Left renal cortex interstitium (tissue), 4 donors: Measurements from ENCODE around the gene PRKG1. TPM values are rescaled to one million over a fixed set of nuclear protein-coding genes. Genes with fewer than 3 reads are reported as not detected.
"Not testable (repeated sequence)": the region's sequence is repeated elsewhere in the genome, so short reads cannot be mapped to it uniquely, and the experiment has no call there.

Experiments
- DNase-seq, 4 donors: peaks; one replicate each; pipeline ENCODE4 v3.0.0-alpha.2; 2013; ENCODE audit warnings: low read depth in 4 of 4, low spot score in 2 of 4, missing footprints in 1 of 4
- polyA plus RNA-seq, 4 donors: library from polyadenylated mRNA; unstranded; fragments of 120-200 nt; gene quantifications; one replicate each; pipeline ENCODE4 v1.2.1, GENCODE V29; 2013; ENCODE audit not compliant: insufficient read length in 4 of 4

Gene PRKG1
- polyA plus RNA-seq, 4 donors: 12.3 to 14.3 (median 13.4) TPM

DNA sequence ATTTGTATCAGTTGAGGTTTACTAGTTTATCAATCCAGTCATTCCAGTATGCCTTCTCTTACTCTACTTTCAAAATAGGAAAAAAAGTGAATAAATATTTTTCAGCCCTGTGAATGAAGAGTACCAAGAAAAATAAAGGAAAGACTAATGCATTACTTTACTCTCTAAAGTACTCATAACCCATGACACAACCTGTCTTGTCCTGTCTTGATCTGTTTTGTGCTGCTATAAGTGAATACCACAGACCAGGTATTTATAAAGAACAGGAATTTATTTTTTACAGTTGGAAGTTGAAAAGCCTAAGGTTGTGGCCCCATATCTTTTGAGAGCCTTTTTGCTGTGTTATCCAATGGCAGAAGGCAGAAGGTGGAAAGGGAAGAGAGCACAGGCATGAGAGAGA is 1045.2 kb downstream of the PRKG1 start:
- DNase-seq: no peak

DNA sequence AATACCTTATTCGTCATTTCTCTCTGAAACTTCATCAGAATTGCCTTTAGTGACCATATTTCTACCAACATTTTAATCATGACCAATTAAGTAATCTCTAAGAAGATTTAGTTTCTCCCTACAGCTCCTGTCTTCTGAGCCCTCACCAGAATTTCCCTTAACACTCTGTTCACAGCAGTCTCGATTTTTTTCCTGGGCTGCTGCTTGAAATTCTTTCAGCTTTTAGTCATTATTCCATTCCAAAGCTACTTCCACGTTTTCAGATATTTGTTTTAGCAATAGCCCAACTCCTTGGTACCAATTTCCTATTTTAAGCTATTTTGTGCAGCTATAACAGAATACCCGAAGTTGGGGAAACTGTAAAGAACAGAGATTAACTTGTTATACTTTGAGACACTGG is 1047.4 kb downstream of the PRKG1 start:
- no peak for DNase-seq

DNA sequence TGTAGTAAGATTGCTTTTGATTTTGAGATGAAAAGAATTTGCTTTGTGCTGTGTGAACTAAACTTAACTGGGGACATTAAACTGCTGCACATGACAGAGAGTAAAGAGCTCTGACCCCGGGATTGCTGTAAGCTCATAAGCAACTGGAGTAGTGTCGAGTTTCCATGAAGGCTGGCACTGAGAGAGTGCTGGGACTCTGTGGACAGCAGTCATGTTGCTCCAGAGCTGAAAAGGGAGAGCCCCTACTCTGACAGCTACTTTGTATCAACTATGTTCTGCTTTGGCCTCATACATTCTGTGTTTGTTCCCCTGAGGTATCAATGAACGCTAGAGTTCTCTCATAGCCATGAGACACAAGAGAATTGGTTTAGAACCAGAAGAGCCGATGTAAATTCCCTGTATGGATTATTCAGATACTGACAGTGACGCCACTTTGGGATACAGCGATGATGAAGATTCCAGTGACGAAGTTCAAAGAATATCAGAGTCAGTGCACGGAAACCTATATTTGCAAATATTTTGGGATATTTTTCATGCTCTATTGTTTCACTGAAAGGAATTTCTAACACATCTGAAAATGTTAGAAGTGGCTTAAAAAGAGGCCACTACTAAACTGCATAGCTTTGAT is 1053.9 kb downstream of the PRKG1 start:
- peak in 3 of 4 donors; percentile 7 to 40 (median 29) for DNase-seq

DNA sequence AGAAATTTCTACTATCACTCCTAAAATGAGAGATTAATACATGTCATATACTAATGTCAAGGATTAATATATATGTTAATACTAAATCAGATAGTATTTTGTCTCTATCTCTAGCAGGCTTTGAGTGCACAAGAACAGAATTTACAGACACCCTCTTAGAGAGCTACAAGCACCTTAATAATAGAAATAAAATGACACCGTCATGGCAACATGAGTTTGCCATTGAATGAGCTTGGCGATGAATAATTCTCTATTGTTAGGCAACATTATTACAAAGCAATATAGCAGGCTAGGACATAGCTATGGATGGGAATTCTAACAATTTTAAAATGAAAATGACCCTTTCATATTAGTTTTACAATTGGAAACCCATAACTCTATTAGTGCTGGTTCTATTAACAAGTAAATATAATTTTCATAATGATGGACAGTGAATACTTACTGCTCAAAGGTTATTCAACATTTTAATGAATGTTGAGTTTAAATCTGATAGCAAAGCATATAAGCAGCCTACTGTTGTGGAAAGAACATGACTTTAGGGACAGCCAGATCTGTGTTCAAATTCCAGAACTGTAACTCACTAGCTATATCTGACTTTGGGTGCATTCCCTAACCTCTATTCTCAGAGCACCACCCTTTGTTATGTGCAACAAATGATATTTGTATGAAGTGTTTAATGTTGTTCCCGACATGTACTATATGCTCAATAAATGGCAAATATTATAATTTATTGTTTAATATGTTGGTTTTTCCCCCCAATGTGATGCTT is 1055.3 kb downstream of the PRKG1 start:
- no peak for DNase-seq

DNA sequence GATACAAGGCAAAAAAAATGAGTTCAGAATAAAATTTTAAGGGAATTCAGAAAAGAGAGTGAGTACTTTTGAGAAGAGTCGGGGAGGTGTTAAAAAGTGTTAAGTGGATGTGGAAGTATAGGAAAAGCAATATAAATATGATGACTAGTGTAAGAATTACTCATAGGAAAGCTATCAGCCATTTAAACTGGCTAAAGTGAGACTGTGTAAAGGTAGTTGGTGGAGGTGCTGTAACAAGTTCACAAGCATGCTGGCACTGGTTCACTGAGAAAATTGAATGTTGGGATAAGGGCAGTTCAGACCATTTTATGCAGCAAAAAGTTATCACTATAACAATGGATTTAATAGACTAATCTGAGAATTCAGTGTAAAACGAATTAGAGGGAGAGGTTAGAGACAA is 1060.8 kb downstream of the PRKG1 start:
- no peak for DNase-seq

DNA sequence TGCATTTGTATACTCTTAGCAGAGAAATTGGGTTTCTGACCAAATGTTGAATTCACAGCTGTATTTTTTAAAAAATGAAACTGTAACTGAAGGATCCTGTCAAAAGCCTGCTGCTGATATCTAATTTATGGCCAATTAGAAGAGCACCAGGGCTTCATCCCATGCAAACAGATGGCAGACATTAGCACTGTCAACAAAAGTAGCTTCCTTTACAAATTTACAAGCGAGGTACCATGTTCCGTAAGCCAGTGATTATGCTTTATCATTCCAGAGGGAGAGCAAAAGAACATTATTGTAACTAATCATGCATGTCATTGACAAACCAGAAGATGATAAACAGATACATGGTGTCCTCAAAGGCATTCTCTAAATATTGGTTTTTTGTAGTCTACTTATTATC is 1062.6 kb downstream of the PRKG1 start:
- DNase-seq: no peak

DNA sequence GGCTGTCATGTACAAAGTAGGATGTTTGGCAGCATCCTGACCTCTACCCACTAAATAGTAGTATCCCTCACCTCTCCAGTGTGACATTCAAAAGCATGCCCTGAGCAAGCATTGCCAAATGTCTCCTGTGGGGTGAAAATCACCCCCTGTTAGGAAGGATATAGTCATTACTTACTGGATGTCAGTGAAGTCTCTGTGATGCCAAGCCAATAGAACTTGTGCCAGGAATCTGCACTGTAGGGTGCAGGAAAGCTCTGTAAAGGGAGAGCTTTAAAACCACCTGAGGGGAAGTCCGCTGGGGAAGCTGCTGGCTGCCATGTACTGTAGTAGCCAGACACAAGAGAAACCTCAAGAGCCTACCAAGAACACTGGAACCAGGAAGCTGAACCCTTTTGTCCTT is 1069.1 kb downstream of the PRKG1 start:
- DNase-seq: no peak

DNA sequence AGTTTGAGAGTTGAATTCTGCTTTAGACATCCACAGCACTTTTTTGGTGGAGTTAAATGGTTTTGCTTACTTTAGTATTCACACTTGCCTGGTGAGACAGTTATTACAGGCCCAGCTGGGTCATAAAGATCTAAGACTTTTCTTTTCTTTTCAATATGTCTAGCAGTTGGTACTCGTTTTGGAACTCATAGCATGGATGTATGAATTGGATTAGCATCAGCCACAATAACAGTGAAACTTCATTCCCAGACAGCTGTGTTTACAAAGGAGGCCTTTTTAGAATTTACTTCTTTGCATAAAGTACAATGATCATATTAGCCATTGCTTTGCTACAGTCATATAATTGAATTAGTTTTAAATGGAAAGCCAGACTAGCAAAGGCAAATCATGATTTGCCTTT is 1071.3 kb downstream of the PRKG1 start:
- no peak for DNase-seq

DNA sequence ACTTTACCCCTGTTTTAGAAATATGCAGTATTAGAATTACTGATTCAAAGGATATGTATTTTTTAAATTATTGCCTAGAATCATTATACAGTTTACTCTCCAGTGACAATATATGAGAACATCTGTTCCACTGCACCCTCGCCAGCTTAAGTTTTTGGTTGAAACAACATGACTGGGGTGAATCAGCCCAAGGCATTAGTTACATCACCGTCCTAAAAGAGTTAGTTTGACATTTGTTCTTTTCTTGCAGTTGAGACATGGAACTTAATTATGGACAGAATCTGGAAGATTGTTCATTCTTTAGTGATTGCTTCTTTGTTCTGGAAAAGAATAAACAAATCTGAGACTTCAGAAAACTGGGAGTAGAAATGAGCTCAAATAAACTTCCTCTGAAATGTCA is 1072.5 kb downstream of the PRKG1 start:
- no peak for DNase-seq

DNA sequence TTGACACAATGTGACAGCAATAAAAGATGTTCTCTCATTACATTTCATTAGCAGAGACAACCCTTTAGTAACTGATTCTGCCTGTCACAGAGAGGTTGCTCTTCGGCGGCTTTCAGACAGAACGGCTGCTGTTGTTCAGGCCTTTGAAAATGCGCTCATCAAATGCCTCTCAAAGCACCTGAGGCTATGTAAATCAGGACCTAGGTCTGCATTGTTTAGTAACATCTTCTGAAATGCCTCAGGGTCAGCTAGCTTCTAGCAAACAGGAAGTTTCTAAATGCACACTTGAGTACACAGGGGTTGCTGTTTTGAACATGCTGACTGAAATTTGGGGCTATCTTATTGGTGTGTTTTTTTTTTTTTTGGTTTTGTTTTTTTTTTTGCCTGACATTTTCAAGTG is 1096.5 kb downstream of the PRKG1 start:
- no peak for DNase-seq

DNA sequence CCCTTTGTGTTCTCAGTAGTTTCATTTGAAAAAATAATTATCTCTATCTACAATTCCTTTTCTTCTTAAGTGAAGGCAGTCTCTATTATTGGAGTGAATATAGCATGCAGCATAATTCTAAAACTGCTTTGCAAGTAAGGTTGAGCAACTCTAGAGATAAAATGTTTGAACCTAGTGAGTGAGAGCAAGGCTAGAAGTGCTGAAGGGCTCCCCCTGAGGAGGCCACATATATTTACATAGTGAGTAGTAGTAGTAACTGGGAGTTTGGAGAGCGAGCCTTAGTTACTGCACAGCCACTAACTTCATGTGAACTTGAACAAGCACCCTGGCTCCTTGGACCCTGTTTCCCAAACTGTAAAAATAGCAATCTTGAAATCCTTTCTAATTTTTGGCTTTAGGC is 1098.3 kb downstream of the PRKG1 start:
- no peak for DNase-seq

DNA sequence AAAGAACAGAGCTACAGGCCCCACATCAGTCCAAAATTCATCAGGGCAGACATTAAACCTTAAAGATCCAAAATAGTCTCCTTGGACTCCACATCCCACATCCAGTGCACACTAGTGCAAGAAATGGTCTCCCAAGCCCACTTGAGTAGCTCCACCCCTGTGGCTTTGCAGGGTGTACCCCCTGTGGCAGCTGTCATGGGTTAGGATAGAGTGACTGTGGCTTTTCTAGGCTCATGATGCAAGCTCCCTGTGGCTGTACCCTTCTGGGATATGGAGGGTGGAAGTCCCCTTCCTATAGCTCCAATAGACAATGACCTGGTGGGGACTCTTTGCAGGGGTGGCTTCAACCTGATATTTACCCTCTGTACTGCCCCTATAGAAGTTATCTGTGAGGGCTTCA is 1111.0 kb downstream of the PRKG1 start:
- DNase-seq: no peak

DNA sequence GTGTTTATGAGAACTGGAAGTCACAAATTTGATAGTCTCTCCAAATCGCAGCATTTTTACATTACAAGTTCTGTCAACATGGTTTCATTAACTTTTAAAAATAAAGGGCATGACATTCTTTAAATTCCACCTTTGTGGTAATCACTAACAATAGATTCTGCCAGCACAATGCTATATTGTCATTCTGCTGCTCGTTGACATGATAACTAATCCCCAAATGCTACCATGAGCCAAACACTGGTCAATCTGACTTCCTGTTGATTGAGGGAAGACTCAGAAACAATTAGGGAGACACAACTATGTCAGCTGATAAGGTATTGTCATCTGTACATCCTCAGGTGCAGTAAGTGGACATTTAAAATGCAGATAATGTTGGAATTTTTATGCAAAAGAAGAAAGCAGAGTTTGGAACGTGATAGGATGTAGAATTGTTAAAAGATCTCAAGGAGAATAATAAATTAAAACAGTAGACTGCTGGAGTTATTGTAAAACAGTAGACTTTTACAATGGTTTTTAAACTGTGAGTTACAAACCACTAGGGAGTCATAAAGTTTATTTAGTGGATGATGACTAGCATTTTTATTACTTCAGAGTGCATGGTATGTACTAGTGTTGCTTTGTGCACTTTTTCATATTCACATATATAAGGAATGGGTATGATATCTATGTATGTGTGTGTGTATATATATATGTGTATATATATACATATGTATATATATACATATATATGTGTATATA is 1113.4 kb downstream of the PRKG1 start:
- DNase-seq: no peak

DNA sequence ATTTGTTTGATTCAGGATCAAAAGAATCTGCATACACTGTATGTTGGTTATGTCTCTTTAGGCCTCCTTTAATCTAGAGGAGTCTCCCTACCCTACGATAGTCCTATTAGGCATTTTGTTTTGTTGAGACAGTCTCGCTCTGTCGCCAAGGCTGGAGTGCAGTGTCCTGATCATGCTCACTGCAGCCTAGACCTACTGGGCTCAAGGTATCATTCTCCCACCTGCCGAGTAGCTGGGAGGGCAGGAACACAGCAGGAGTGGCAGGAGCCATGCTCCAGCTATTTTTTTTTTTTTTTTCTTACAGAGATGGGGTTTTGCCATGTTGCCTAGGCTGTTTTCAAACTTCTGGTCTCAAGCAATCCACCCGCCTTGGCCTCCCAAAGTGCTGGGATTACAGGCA is 1116.8 kb downstream of the PRKG1 start:
- DNase-seq: no peak

DNA sequence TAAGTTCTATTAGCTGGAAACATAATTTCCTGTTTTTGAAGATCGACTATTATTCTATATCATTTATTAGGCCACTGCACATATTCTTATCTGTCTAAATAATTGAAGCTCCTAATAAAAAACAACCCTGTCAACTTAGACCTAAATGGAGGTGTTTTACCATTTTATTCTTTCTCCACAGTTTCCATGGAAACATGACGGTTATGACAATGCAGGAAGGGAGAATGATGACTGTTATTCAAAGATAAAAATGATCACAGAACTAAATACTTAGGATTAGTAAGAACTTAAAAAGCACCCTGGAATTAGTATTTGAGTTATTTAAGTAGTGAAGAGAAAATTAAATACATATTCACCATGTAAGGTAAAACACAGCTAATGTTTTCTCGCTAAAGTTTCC is 1119.9 kb downstream of the PRKG1 start:
- no peak for DNase-seq

DNA sequence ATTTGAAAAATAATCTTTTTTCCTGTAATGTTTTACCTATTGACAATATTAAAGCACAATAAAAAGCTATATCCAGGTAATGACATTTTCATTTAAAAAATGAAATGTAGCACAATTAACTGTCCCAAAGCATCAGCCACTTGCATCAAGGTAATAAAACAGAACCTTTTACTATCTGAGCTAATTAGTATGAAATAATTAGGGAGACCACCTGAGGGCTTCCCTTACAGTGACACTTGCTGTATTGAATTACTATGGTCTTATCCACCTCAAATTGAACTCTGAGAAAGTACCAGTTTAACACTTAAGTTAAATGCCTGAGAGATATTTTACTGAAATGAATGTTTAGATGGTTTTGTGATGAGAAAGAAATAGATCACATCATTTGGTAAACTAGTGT is 1120.4 kb downstream of the PRKG1 start:
- no peak for DNase-seq

DNA sequence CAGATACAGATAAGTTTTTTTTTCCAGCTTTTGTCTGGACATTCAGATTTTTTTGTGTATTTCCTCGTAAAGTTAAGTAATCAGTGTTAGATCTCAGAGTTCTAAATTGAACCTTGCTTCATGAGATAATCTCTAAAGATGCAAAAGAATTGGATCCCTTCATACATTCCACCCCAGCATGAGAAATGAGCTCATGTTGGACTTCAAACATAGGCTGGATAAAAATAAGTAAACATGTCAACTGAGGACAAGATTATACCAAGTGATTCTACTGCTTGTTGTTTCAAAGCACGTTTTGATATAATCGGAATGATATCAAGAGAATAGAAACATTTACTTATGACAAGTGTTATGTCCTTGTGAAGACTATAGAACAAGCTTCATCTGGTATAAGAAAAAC is 1122.8 kb downstream of the PRKG1 start:
- no peak for DNase-seq

DNA sequence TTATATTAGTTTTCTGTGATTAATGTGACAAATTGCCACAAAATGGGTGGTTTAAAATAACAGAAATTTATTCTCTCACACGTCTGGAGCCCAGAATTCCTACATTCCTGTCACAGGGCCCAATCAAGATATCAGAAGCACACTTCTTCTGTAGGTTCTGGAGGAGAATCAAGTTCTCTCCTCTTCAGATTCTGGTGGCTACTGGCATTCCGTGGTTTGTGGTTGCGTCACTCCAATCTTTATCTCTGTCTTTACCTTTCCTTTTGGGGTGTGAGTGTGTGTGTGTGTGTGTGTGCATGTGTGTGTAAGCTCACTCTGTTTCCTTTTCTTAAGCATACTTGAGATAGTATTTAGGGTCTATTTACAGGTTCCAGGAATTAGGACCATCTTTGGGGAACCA is 1124.3 kb downstream of the PRKG1 start:
- DNase-seq: no peak

DNA sequence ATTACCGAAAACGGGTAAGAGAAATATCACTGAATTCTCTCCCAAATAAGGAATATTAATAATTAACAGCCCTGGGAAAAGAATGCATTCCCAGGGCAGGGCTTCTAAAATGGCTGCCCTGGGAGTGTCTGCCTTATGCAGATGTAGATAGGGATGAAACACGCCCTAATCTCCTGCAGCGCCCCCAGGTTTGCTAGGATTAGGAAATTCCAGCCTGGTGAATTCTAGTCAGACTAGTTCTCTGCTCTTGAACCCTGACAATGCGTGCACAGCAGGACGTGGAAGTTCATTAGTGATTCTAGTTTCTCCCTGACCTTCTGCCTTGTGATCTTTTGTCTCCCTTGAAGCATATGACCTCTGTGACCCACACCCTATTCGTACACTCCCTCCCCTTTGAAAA is 1130.6 kb downstream of the PRKG1 start:
- not testable (repeated sequence) for DNase-seq

DNA sequence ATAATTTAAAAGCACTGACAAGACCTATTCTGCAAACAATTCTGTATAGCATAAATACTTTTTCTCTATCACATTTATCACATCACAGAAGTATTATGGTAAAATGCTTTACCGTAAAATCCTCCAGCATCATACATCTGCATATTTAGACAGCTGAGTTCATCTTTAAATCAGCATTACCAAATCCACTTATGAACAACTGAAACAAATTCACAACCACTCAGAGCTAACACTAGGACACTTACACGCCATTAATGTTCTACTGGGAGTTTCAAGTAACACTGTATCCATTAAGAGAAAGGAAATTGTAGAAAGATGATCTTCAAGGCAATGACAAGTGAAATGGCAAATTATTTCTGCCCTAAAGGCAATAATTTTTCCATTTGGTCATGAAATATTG is 1134.1 kb downstream of the PRKG1 start:
- no peak for DNase-seq

DNA sequence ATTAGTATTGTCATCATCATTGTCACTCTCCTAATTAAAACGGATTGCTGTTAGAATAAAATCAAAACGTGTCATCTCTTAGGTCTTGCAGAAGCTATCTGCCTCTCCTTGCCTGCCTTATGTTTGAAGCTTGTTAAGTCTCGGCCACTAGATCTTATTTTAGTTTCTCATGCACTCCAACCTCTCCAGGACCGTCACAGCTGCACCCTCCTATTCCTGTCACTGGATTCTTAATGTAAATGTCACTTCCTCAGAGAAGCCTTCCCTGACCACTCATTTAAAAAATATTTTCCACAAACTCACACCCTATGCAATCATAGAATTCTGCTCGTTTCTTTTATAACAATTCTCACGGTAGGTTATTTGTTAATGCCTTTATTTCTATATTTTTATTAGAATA is 1135.9 kb downstream of the PRKG1 start:
- no peak for DNase-seq

DNA sequence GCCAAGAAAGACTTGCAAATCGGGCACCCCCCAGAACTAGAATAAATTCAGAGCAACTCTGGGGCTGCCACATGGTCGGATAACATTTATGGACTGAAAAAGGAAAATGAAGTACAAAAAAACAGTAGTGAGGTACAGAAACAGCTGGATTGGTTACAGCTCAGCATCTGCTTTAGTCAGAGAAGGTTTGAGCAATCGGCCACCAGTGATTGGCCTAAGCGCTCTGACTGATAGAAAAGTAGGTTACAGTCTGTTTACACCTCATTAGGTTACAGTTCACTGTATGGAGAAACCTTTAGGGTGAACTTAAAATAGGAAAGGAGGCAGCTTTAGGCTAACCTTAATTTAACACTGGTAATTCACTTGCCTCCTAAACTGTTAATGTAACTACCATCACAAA is 1137.8 kb downstream of the PRKG1 start:
- no peak for DNase-seq
